HepG2 (cell line): ENCODE measurements around the gene TXNIP.

ENCODE experiments used
- CC2D1A ChIP-seq: sonication (generic); formaldehyde crosslinking; IDR thresholded peaks from 2 replicates; pipeline ENCODE4 v1.8.1; 2023; ENCODE audit warnings: mild to moderate bottlenecking, missing genetic modification reagents
- CREB1 ChIP-seq, 2 experiments: fragments of 450-650 bp in 1 of 2; IDR thresholded peaks; 2 replicates each; pipeline ENCODE4 v1.6.1; 2016 to 2017; ENCODE audit warnings: control low read depth in 1 of 2, mild to moderate bottlenecking in 1 of 2, missing compliant biosample characterization in 1 of 2, missing genetic modification characterization in 1 of 2
- CTCF ChIP-seq: sonication (generic); formaldehyde crosslinking; IDR thresholded peaks from 2 replicates; pipeline ENCODE4 v1.5.0; 2020; ENCODE audit warnings: mild to moderate bottlenecking, missing genetic modification reagents, moderate library complexity
- DMTF1 ChIP-seq: sonication (generic); formaldehyde crosslinking; IDR thresholded peaks from 2 replicates; pipeline ENCODE4 v1.4.0; 2020; ENCODE audit warnings: mild to moderate bottlenecking, missing genetic modification reagents
- FOXP4 ChIP-seq: sonication (generic); formaldehyde crosslinking; IDR thresholded peaks from 2 replicates; pipeline ENCODE4 v1.4.0; 2020; ENCODE audit warnings: missing genetic modification reagents
- HMG20A ChIP-seq: IDR thresholded peaks from 2 replicates; pipeline ENCODE4 v1.6.1; 2016; ENCODE audit warnings: borderline replicate concordance
- JUND ChIP-seq: sonication (generic); formaldehyde crosslinking; IDR thresholded peaks from 2 replicates; pipeline ENCODE4 v1.8.0; 2022; ENCODE audit warnings: mild to moderate bottlenecking, missing genetic modification reagents
- POLR2A ChIP-seq, 2 experiments: IDR thresholded peaks; 2 replicates each; pipeline ENCODE4 v1.6.1; 2011; ENCODE audit warnings: low read depth in 2 of 2, low read length in 2 of 2, mild to moderate bottlenecking in 1 of 2, moderate library complexity in 1 of 2; ENCODE audit not compliant: insufficient read depth in 1 of 2
- POLR2AphosphoS5 ChIP-seq: IDR thresholded peaks from 2 replicates; pipeline ENCODE4 v1.6.1; 2012; ENCODE audit warnings: low read depth, low read length
- RXRA ChIP-seq: sonication (generic); formaldehyde crosslinking; IDR thresholded peaks from 2 replicates; pipeline ENCODE4 v1.5.1; 2020; ENCODE audit warnings: missing genetic modification reagents
- SCMH1 ChIP-seq: sonication (generic); formaldehyde crosslinking; IDR thresholded peaks from 2 replicates; pipeline ENCODE4 v1.9.0; 2021; ENCODE audit warnings: missing genetic modification reagents, mild to moderate bottlenecking, borderline replicate concordance
- TAF1 ChIP-seq: sonication (generic); formaldehyde crosslinking; IDR thresholded peaks from 2 replicates; pipeline ENCODE4 v1.4.0; 2020; ENCODE audit warnings: missing genetic modification reagents
- ZNF280D ChIP-seq: sonication (generic); formaldehyde crosslinking; IDR thresholded peaks from 2 replicates; pipeline ENCODE4 v1.5.1; 2020; ENCODE audit warnings: mild to moderate bottlenecking, missing genetic modification reagents
- ZNF574 ChIP-seq: sonication (generic); formaldehyde crosslinking; IDR thresholded peaks from 2 replicates; pipeline ENCODE4 v1.4.0; 2020; ENCODE audit warnings: missing genetic modification reagents

- peak; percentile 94 to 99 for TF ChIP-seq POLR2A (IDR thresholded peaks at IDR 0.05; ENCODE audit: insufficient read depth in 1 of 2, low read depth in 2 of 2, low read length in 2 of 2)
- peak; percentile 53; the same call in 1 of the 2 replicates for TF ChIP-seq ZNF574
- peak; percentile 14; the same call in 1 of the 2 replicates for TF ChIP-seq CTCF (CRISPR knock-in tag)
- TF ChIP-seq JUND (CRISPR knock-in tag): no peak; the same call in 1 of the 2 replicates
- peak; percentile 93 for TF ChIP-seq FOXP4 (CRISPR knock-in tag)
- TF ChIP-seq DMTF1 (CRISPR knock-in tag): peak; percentile 77; the same call in 1 of the 2 replicates
- TF ChIP-seq POLR2AphosphoS5: peak; percentile 100
- no peak for TF ChIP-seq SCMH1 (CRISPR knock-in tag)
- TF ChIP-seq RXRA (CRISPR knock-in tag): peak; percentile 82
- peak; percentile 89; the same call in 1 of the 2 replicates for TF ChIP-seq ZNF280D (CRISPR knock-in tag)
- TF ChIP-seq HMG20A: peak; percentile 77; the same call in 1 of the 2 replicates
- TF ChIP-seq CC2D1A: no peak
- TF ChIP-seq CREB1 (IDR thresholded peaks at IDR 0.05): peak; percentile 46; the same call in 1 of the 2 replicates
- peak; percentile 48 for TF ChIP-seq CREB1 (CRISPR knock-in tag; IDR thresholded peaks at IDR 0.05)
- peak; percentile 61 for TF ChIP-seq TAF1 (CRISPR knock-in tag)
Observed at GRCh38 chr1:145996433-145997015, at the start of gene TXNIP.
